NK-92 treated with Interleukin-12 subunit alpha and Interleukin-12 subunit beta, amount 100 ng/mL, for 24 hours (cell line): ENCODE measurements around the gene CAPZA2.
"Not testable (repeated sequence)": the region's sequence is repeated elsewhere in the genome, so short reads cannot be mapped to it uniquely, and the experiment has no call there.

Experiments
- DNase-seq: peaks from one replicate; lab custom pipeline; 2025; lab: John Stamatoyannopoulos, UW

CAPZA2 gene

GRCh38 chr7:116920359-116920758 is 58.0 kb downstream of the CAPZA2 start:
- no peak for DNase-seq

- DNase-seq = no peak
Measured at GRCh38 chr7:116922545-116922944, 60.2 kb downstream of the CAPZA2 start.

GRCh38 chr7:116924741-116925140 is 62.4 kb downstream of the CAPZA2 start:
- no peak for DNase-seq

- no peak for DNase-seq
Measured at GRCh38 chr7:116929021-116929420, 66.6 kb downstream of the CAPZA2 start.

GRCh38 chr7:116929914-116930913 is 67.8 kb downstream of the CAPZA2 start:
- DNase-seq = peak; percentile 58

- no peak for DNase-seq
Measured at GRCh38 chr7:116932566-116932965, 70.2 kb downstream of the CAPZA2 start.

- DNase-seq = no peak
Measured at GRCh38 chr7:116933465-116933864, 71.1 kb downstream of the CAPZA2 start.

GRCh38 chr7:116934580-116934979 is 72.2 kb downstream of the CAPZA2 start:
- DNase-seq = no peak

- not testable (repeated sequence) for DNase-seq
Measured at GRCh38 chr7:116936844-116937243, 74.5 kb downstream of the CAPZA2 start.

GRCh38 chr7:116938678-116939077 is 76.3 kb downstream of the CAPZA2 start:
- DNase-seq = no peak

GRCh38 chr7:116940689-116941370 is 78.4 kb downstream of the CAPZA2 start:
- no peak for DNase-seq

- no peak for DNase-seq
Measured at GRCh38 chr7:116942504-116942903, 80.1 kb downstream of the CAPZA2 start.

GRCh38 chr7:116948934-116949333 is 86.5 kb downstream of the CAPZA2 start:
- DNase-seq = no peak

- no peak for DNase-seq
Measured at GRCh38 chr7:116949941-116950801, 87.8 kb downstream of the CAPZA2 start.

- DNase-seq = no peak
Measured at GRCh38 chr7:116950889-116951351, 88.5 kb downstream of the CAPZA2 start.

GRCh38 chr7:116951366-116952292 is 89.2 kb downstream of the CAPZA2 start:
- DNase-seq = no peak

- DNase-seq = no peak
Measured at GRCh38 chr7:116952635-116953371, 90.4 kb downstream of the CAPZA2 start.

GRCh38 chr7:116953372-116953905 is 91.1 kb downstream of the CAPZA2 start, which contains the start of gene ST7:
ST7 (plus strand) TSS chr7:116953501; CDS start chr7:116953541, 40 bp downstream.
- no peak for DNase-seq
